HEK293 (cell line): ENCODE data around the gene LPP.

ENCODE experiments used
- CTCF ChIA-PET: fragments of 350-600 bp; formaldehyde crosslinking; extraction: SDS; loops from one replicate; lab custom pipeline; 2021; ENCODE audit warnings: antibody characterized with exemption; lab: Yijun Ruan, JAX
- POLR2A ChIA-PET: fragments of 300-600 bp; formaldehyde crosslinking; extraction: SDS; loops from one replicate; lab custom pipeline; 2020; ENCODE audit warnings: antibody characterized with exemption, inconsistent platforms; lab: Yijun Ruan, JAX
- H3K27ac ChIP-seq: fragments of 200-500 bp; sonication (Bioruptor generic); 2 replicates; pipeline ENCODE4 v1.5.1; 2014; ENCODE audit warnings: low read depth, low read length, control low read depth, inconsistent platforms; ENCODE audit errors: extremely low read depth
- H3K36me3 ChIP-seq, 2 experiments: fragments of 200-500 bp in 1 of 2; sonication (Bioruptor generic) in 1 of 2; 1 replicate in 1 of 2; 2 replicates in 1 of 2; pipeline ENCODE4 v1.5.1; 2014 to 2017; ENCODE audit warnings: inconsistent platforms in 2 of 2, low read length in 2 of 2; ENCODE audit not compliant: control insufficient read depth in 2 of 2, insufficient read depth in 1 of 2
- H3K4me1 ChIP-seq: fragments of 200-500 bp; sonication (Bioruptor generic); 2 replicates; pipeline ENCODE4 v1.5.1; 2014; ENCODE audit warnings: mild to moderate bottlenecking, low read length, inconsistent platforms; ENCODE audit not compliant: control insufficient read depth, insufficient read depth
- H3K4me3 ChIP-seq: 2 replicates; pipeline ENCODE4 v1.5.1; 2011; ENCODE audit warnings: low read depth, mild to moderate bottlenecking, control low read depth, low read length, moderate library complexity
- H3K9me3 ChIP-seq: fragments of 200-500 bp; sonication (Bioruptor generic); 2 replicates; pipeline ENCODE4 v1.5.1; 2014; ENCODE audit warnings: low read depth, low read length, inconsistent platforms; ENCODE audit not compliant: control insufficient read depth, insufficient read depth
- BCL11B ChIP-seq: fragments of 450-650 bp; formaldehyde crosslinking; IDR thresholded peaks from 2 replicates; pipeline ENCODE4 v1.5.1; 2016; ENCODE audit warnings: low read depth, missing biosample characterization, missing genetic modification characterization
- EGR2 ChIP-seq: fragments of 450-650 bp; formaldehyde crosslinking; IDR thresholded peaks from 2 replicates; pipeline ENCODE4 v1.5.1; 2016; ENCODE audit warnings: low read depth, missing biosample characterization, missing genetic modification characterization
- GLI4 ChIP-seq: fragments of 450-650 bp; formaldehyde crosslinking; IDR thresholded peaks from 2 replicates; pipeline ENCODE4 v1.5.1; 2016; ENCODE audit warnings: missing biosample characterization, missing genetic modification characterization
- YY1 ChIP-seq: fragments of 450-650 bp; formaldehyde crosslinking; IDR thresholded peaks from 2 replicates; pipeline ENCODE4 v1.5.1; 2018; ENCODE audit warnings: missing biosample characterization, missing genetic modification characterization
- ZIC2 ChIP-seq: fragments of 450-650 bp; formaldehyde crosslinking; IDR thresholded peaks from 2 replicates; pipeline ENCODE4 v1.5.1; 2016; ENCODE audit warnings: missing biosample characterization, missing genetic modification characterization
- ZNF202 ChIP-seq: fragments of 450-650 bp; formaldehyde crosslinking; IDR thresholded peaks from 2 replicates; pipeline ENCODE4 v1.5.1; 2016; ENCODE audit warnings: missing biosample characterization, missing genetic modification characterization, borderline replicate concordance
- ZNF266 ChIP-seq: fragments of 450-650 bp; formaldehyde crosslinking; IDR thresholded peaks from 2 replicates; pipeline ENCODE4 v1.5.1; 2016; ENCODE audit warnings: missing biosample characterization, missing genetic modification characterization, low read depth
- ZNF302 ChIP-seq: fragments of 450-650 bp; formaldehyde crosslinking; IDR thresholded peaks from 2 replicates; pipeline ENCODE4 v1.5.1; 2016; ENCODE audit warnings: missing biosample characterization, missing genetic modification characterization, low read depth
- ZNF398 ChIP-seq: fragments of 450-650 bp; formaldehyde crosslinking; IDR thresholded peaks from 2 replicates; pipeline ENCODE4 v1.5.1; 2017; ENCODE audit warnings: missing biosample characterization, missing genetic modification characterization
- ZNF449 ChIP-seq: fragments of 450-650 bp; formaldehyde crosslinking; IDR thresholded peaks from 2 replicates; pipeline ENCODE4 v1.5.1; 2017; ENCODE audit warnings: missing biosample characterization, mild to moderate bottlenecking, missing genetic modification characterization, moderate library complexity
- ZNF558 ChIP-seq: fragments of 450-650 bp; formaldehyde crosslinking; IDR thresholded peaks from 2 replicates; pipeline ENCODE4 v1.5.1; 2016; ENCODE audit warnings: missing biosample characterization, missing genetic modification characterization
- ZNF571 ChIP-seq: fragments of 450-650 bp; formaldehyde crosslinking; IDR thresholded peaks from 2 replicates; pipeline ENCODE4 v1.5.0; 2017; ENCODE audit warnings: missing biosample characterization, missing genetic modification characterization
- ZNF610 ChIP-seq: fragments of 450-650 bp; formaldehyde crosslinking; IDR thresholded peaks from 2 replicates; pipeline ENCODE4 v1.5.1; 2016; ENCODE audit warnings: missing biosample characterization, missing genetic modification characterization, borderline replicate concordance
- ZNF707 ChIP-seq: fragments of 450-650 bp; formaldehyde crosslinking; IDR thresholded peaks from 2 replicates; pipeline ENCODE4 v1.5.1; 2016; ENCODE audit warnings: missing biosample characterization, missing genetic modification characterization
- ZNF76 ChIP-seq: fragments of 450-650 bp; formaldehyde crosslinking; IDR thresholded peaks from 2 replicates; pipeline ENCODE4; 2016; ENCODE audit warnings: low read depth, missing biosample characterization, missing genetic modification characterization, borderline replicate concordance
- ZNF837 ChIP-seq: fragments of 450-650 bp; formaldehyde crosslinking; IDR thresholded peaks from 2 replicates; pipeline ENCODE4 v1.5.1; 2016; ENCODE audit warnings: missing biosample characterization, missing genetic modification characterization
- ZSCAN30 ChIP-seq: fragments of 450-650 bp; IDR thresholded peaks from 2 replicates; pipeline ENCODE4 v1.5.1; 2018; ENCODE audit warnings: missing biosample characterization, mild to moderate bottlenecking, missing genetic modification characterization, moderate library complexity
- TF ChIP-seq, protein P1 (sequence below): fragments of 450-650 bp; formaldehyde crosslinking; IDR thresholded peaks from 2 replicates; pipeline ENCODE4 v1.5.1; 2016; ENCODE audit warnings: missing biosample characterization, missing genetic modification characterization, borderline replicate concordance
- TF ChIP-seq, protein P2 (sequence below): fragments of 450-650 bp; formaldehyde crosslinking; IDR thresholded peaks from 2 replicates; pipeline ENCODE4 v1.5.1; 2016; ENCODE audit warnings: missing biosample characterization, missing genetic modification characterization
- TF ChIP-seq, protein P3 (sequence below): fragments of 450-650 bp; formaldehyde crosslinking; IDR thresholded peaks from 2 replicates; pipeline ENCODE4 v1.5.1; 2017; ENCODE audit warnings: missing biosample characterization, missing genetic modification characterization

LPP gene

DNA sequence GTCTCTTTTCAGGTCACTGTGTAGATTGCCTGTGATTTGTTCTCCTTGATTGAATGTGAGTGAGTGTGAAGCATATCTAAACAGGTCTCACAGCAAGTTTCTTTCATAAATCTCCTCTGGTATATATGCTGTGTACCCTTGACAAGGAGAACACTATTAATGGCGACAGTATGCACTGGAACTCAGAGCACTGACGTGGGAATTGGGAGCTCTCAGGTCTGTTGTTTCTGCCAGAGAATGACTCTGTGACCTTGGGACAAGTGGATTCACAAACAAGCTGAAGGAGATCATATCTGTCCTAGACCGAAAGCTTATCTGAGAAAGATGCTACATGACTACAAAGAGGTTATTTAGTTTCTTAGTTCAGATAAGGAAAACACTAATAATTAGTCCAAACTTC lies 691.6 kb downstream of the LPP start:
- H3K4me3 ChIP-seq, result no peak overlapping the region
- POLR2A ChIA-PET, result no interaction called here
- H3K4me1 ChIP-seq, result no peaks in the 10 kb centered on the region
- H3K9me3 ChIP-seq, result no peaks in the 10 kb centered on the region
- TF ChIP-seq, protein P1, sequence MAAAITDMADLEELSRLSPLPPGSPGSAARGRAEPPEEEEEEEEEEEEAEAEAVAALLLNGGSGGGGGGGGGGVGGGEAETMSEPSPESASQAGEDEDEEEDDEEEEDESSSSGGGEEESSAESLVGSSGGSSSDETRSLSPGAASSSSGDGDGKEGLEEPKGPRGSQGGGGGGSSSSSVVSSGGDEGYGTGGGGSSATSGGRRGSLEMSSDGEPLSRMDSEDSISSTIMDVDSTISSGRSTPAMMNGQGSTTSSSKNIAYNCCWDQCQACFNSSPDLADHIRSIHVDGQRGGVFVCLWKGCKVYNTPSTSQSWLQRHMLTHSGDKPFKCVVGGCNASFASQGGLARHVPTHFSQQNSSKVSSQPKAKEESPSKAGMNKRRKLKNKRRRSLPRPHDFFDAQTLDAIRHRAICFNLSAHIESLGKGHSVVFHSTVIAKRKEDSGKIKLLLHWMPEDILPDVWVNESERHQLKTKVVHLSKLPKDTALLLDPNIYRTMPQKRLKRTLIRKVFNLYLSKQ (tag by site-specific recombination), result no peak
- TF ChIP-seq ZNF571 (tag by site-specific recombination), result no peak
- no peak for TF ChIP-seq ZNF837 (tag by site-specific recombination)
- TF ChIP-seq, protein P2, sequence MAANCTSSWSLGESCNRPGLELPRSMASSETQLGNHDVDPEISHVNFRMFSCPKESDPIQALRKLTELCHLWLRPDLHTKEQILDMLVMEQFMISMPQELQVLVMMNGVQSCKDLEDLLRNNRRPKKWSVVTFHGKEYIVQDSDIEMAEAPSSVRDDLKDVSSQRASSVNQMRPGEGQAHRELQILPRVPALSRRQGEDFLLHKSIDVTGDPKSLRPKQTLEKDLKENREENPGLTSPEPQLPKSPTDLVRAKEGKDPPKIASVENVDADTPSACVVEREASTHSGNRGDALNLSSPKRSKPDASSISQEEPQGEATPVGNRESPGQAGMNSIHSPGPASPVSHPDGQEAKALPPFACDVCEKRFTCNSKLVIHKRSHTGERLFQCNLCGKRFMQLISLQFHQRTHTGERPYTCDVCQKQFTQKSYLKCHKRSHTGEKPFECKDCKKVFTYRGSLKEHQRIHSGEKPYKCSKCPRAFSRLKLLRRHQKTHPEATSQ (tag by site-specific recombination), result no peak
- TF ChIP-seq ZSCAN30 (tag by site-specific recombination), result no peak
- no peak for TF ChIP-seq ZNF202 (tag by site-specific recombination)
- no peak for TF ChIP-seq EGR2
- TF ChIP-seq ZIC2 (tag by site-specific recombination), result no peak
- TF ChIP-seq BCL11B (tag by site-specific recombination), result no peak
- TF ChIP-seq ZNF707 (tag by site-specific recombination), result no peak
- TF ChIP-seq ZNF610 (tag by site-specific recombination), result no peak
- TF ChIP-seq, protein P3, sequence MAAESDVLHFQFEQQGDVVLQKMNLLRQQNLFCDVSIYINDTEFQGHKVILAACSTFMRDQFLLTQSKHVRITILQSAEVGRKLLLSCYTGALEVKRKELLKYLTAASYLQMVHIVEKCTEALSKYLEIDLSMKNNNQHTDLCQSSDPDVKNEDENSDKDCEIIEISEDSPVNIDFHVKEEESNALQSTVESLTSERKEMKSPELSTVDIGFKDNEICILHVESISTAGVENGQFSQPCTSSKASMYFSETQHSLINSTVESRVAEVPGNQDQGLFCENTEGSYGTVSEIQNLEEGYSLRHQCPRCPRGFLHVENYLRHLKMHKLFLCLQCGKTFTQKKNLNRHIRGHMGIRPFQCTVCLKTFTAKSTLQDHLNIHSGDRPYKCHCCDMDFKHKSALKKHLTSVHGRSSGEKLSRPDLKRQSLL, result no peak
- no peak for TF ChIP-seq ZNF302 (tag by site-specific recombination)
- no peak for TF ChIP-seq ZNF449
- TF ChIP-seq ZNF266 (tag by site-specific recombination), result no peak
- TF ChIP-seq ZNF76, result no peak
- no peak for TF ChIP-seq YY1 (tag by site-specific recombination)
- TF ChIP-seq GLI4 (tag by site-specific recombination), result no peak
- TF ChIP-seq ZNF398 (tag by site-specific recombination), result no peak
- TF ChIP-seq ZNF558 (tag by site-specific recombination), result no peak
- TF ChIP-seq, all 188 proteins: peak for 0
- CTCF ChIA-PET, result no interaction called here
- no peaks in the 10 kb centered on the region for H3K36me3 ChIP-seq
- H3K27ac ChIP-seq, result no peak overlapping the region
